ENCODE data around the gene DCLRE1C.

- TF ChIP-seq CTCF (IDR thresholded peaks at IDR 0.05; ENCODE audit: insufficient read depth, low read length) (no peak), POLR2AphosphoS5 (IDR thresholded peaks at IDR 0.05; ENCODE audit: low read depth) (no peak), GABPA (IDR thresholded peaks at IDR 0.05; ENCODE audit: low read depth) (no peak), SPI1 (IDR thresholded peaks at IDR 0.05; ENCODE audit: borderline replicate concordance, low read depth) (no peak)
Measured at GRCh38 chr10:14975672-14976273, 21.9 kb upstream of the DCLRE1C start.

Measured in HL-60 (cell line).